Calu3 (cell line): Measurements from ENCODE around the gene SEC24B. TPM values are rescaled to one million over a fixed set of nuclear protein-coding genes. Genes with fewer than 3 reads are reported as not detected.

ENCODE experiments used
- Bru-seq: library from RNA; stranded (reverse); fragments of 400-500 nt; gene quantifications from one replicate; lab custom pipeline; 2021; lab: Mats Ljungman, UMichigan
- BruChase-seq, 2 experiments: library from RNA; stranded (reverse); fragments of 400-500 nt; gene quantifications; one replicate each; lab custom pipeline; 2021; lab: Mats Ljungman, UMichigan
- BruUV-seq: library from RNA; stranded (reverse); fragments of 400-500 nt; replicated peaks from 2 replicates; lab custom pipeline; 2021; lab: Mats Ljungman, UMichigan
- CTCF ChIA-PET: fragments of 300-600 bp; sonication (Branson Sonifier 250); formaldehyde crosslinking; loops from one replicate; lab custom pipeline; 2022; ENCODE audit warnings: antibody characterized with exemption; lab: Charles Lee
- DNase-seq: peaks from one replicate; pipeline ENCODE4 v3.0.0; 2022
- H3K27ac Mint-ChIP-seq: one replicate; pipeline ENCODE4 v1.8.0; 2022; ENCODE audit warnings: mixed read lengths; ENCODE audit not compliant: unreplicated experiment
- H3K27me3 Mint-ChIP-seq: one replicate; pipeline ENCODE4 v1.8.0; 2022; ENCODE audit warnings: mixed read lengths; ENCODE audit not compliant: unreplicated experiment
- H3K36me3 Mint-ChIP-seq: one replicate; pipeline ENCODE4 v1.8.0; 2022; ENCODE audit warnings: mild to moderate bottlenecking, moderate library complexity, mixed read lengths; ENCODE audit not compliant: insufficient read depth, unreplicated experiment
- H3K4me1 Mint-ChIP-seq: one replicate; pipeline ENCODE4 v1.8.0; 2022; ENCODE audit warnings: mild to moderate bottlenecking, low read depth, mixed read lengths; ENCODE audit not compliant: unreplicated experiment
- H3K4me3 Mint-ChIP-seq: one replicate; pipeline ENCODE4 v1.8.0; 2022; ENCODE audit warnings: mild to moderate bottlenecking, low read depth, moderate library complexity, mixed read lengths; ENCODE audit not compliant: unreplicated experiment
- H3K9me3 Mint-ChIP-seq: one replicate; pipeline ENCODE4 v1.8.0; 2022; ENCODE audit warnings: low read depth, mixed read lengths; ENCODE audit not compliant: unreplicated experiment
- CTCF ChIP-seq: fragments of 200-600 bp; IDR thresholded peaks from one replicate; pipeline ENCODE4 v1.8.0; 2022; ENCODE audit warnings: antibody characterized with exemption; ENCODE audit not compliant: unreplicated experiment
- intact Hi-C: fragments of 100-400 bp; cut with micrococcal nuclease; formaldehyde crosslinking; loops from one replicate; pipeline ENCODE4 v1.10.0; 2022; ENCODE audit not compliant: unreplicated experiment
- long read RNA-seq: library from polyadenylated mRNA; stranded (forward); transcript quantifications from one replicate; pipeline ENCODE4 v2.0.0, GENCODE V29; 2022
- total RNA-seq: library from RNA; stranded (reverse); gene quantifications from 2 replicates; pipeline ENCODE4 v1.2.3, GENCODE V29; 2022

The SEC24B gene
- total RNA-seq = 20.4 and 21.5 TPM in 2 replicates
- Bru-seq, nascent RNA = percentile 81 among the genes with signal in this experiment
- percentile 66 among the genes with signal in this experiment for BruChase-seq, experiment 1, labeled RNA remaining after a 6-hour chase
- percentile 73 among the genes with signal in this experiment for BruChase-seq, experiment 2, labeled RNA remaining after a 2-hour chase
- long read RNA-seq, partial matches to known transcripts = 1 of 5 reads
- long read RNA-seq, other reads (novel, unspliced or antisense) = 4 of 5 reads

DNA sequence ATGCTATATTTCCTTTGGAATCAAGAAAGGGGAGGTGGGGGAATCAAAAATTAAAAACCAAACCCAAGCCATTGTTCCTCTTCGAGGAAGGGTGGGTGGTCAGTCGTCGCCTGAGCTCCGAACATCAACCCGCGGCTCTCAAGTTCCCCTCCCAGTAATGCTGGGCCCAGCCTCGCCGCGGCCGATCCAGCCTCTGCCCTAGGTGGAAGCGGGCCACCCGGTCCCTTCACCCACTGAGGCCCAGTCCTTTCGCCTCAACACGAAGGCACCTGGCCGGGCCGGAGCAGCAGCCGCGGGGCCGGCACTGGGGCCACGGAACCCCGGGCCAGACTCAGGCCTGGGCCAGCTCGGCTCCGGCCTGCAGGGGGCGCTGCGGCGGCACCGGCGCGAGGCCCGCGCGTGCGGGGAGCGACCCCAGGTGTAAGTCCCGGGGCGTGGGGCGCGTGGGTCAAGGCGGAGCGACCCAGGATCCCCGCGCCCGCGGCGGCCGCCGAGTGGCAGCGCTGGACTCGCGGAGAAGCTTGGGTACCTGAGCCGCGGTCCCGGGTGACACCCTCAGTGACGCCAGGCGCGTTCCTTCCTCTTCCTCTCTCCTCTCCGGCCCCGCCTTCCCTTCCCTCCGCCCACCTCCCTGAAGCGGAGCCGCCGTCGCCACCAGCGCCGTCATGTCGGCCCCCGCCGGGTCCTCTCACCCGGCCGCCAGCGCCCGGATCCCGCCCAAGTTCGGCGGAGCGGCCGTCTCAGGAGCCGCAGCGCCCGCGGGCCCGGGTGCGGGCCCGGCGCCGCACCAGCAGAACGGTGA, at the start of gene SEC24B:
Gene SEC24B (plus strand): TSS at position 611 of the 802 bp plus-strand sequence. CDS start 55 bp downstream, at position 666.
- CTCF ChIA-PET = interaction anchor here (0.6 to 1.0 kb wide), 3 partner anchors 127 to 1152 kb away, joined by 5 to 8 read pairs (median 7); partner anchors contain the start of gene MCUB
- H3K4me3 Mint-ChIP-seq = peak within 1 kb of the TSS; percentile 69
- H3K9me3 Mint-ChIP-seq = no peaks in the 10 kb centered on the region
- no TSS peak for BruUV-seq
- peak; percentile 80 for DNase-seq
- peaks cover 13% of the 10 kb centered on the region for H3K36me3 Mint-ChIP-seq
- no peak within 1 kb of the TSS for H3K27ac Mint-ChIP-seq
- no peaks in the 10 kb centered on the region for H3K27me3 Mint-ChIP-seq
- TF ChIP-seq CTCF = peak; percentile 90
- intact Hi-C loops = no loop called here
- no peaks in the 10 kb centered on the region for H3K4me1 Mint-ChIP-seq

DNA sequence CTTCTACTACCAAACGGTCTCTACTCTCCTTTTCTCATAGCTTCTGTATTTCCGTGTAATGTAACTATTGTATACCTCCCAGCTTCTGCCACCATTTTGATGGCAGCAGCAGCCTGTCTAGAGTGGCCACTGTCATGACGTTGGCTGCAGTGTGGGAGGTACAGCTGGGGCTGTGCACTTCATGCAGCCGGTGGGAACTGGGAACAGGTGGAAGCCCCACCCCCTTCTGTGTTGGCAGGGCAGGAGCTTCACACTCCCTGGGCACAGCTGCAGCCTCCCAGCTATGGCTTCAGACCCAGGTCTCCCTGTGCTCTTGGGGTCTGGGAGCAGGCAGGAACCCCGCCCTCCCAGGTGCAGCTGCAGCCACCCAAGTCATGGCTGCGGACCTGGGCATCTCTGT, 49.8 kb upstream of the SEC24B start:
- no TSS peak for BruUV-seq
- intact Hi-C loops = no loop called here
- TF ChIP-seq CTCF = no peak
- Mint-ChIP-seq H3K9me3 (no peaks in the 10 kb centered on the region), H3K4me1 (no peaks in the 10 kb centered on the region), H3K27me3 (no peaks in the 10 kb centered on the region), H3K36me3 (no peaks in the 10 kb centered on the region), H3K4me3 (no peak overlapping the region), H3K27ac (no peak overlapping the region)
- CTCF ChIA-PET = no interaction called here
- no peak for DNase-seq

GRCh38 chr4:109385260-109385659, 48.4 kb upstream of the SEC24B start:
- CTCF ChIA-PET = no interaction called here
- H3K27ac Mint-ChIP-seq = no peak overlapping the region
- H3K4me1 Mint-ChIP-seq = no peaks in the 10 kb centered on the region
- intact Hi-C loops = no loop called here
- no peaks in the 10 kb centered on the region for H3K9me3 Mint-ChIP-seq
- BruUV-seq = no TSS peak
- no peak overlapping the region for H3K4me3 Mint-ChIP-seq
- DNase-seq = no peak
- H3K36me3 Mint-ChIP-seq = no peaks in the 10 kb centered on the region
- no peaks in the 10 kb centered on the region for H3K27me3 Mint-ChIP-seq
- no peak for TF ChIP-seq CTCF

DNA sequence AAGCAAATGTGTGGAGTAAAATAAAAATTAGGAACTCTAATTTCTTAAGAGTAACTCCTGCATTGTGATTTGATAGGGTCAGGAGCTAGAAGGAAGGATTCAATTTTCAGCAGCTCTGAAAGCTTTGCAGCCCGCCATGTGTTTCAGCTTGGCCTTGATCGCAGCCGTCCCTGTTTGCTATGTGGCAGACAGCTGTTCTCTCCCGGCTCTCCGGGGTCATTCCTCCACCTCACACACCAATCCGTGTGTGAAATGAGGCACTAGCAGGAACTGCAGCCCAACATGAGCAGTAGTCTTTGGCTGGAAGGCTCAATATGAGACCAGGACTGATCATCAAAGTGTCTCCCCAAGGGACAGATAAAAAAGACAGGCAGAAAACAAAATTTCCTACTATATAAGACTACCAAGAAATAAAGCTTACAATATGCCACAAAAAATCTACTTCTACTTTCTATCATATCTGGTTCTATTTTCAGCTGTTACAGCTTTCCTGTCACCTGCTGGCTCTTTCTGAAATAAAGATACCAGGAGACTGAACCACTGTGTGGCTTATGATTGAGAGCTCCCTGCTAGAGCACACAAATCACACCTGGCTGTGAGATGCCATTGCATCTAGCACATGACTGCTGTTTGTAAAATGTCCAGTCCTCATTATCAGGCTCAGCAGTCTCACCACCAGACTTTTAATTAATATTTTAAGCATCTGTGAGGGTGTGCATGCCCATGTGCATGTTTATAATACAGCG, 44.1 kb upstream of the SEC24B start:
- Mint-ChIP-seq H3K36me3 (no peaks in the 10 kb centered on the region), H3K4me1 (no peaks in the 10 kb centered on the region), H3K9me3 (no peaks in the 10 kb centered on the region), H3K27ac (no peak overlapping the region), H3K27me3 (no peaks in the 10 kb centered on the region), H3K4me3 (no peak overlapping the region)
- CTCF ChIA-PET = no interaction called here
- no peak for DNase-seq
- intact Hi-C loops = no loop called here
- BruUV-seq = no TSS peak
- TF ChIP-seq CTCF = no peak
